ENCODE results near the gene LBHD2.

LBHD2 gene

GRCh38 chr14:103074729-103075367 lies 9.2 kb upstream of the LBHD2 start:
- ATAC-seq, result peak; percentile 29
- no peaks in the 10 kb centered on the region for H3K9me3 Mint-ChIP-seq
- peak overlapping the region; percentile 14 for H3K4me3 Mint-ChIP-seq
- no peak overlapping the region for H3K27ac Mint-ChIP-seq
- DNase-seq, result peak; percentile 44
- no peaks in the 10 kb centered on the region for H3K36me3 Mint-ChIP-seq (ENCODE audit: low read depth)
- peaks cover 5% of the 10 kb centered on the region for H3K27me3 Mint-ChIP-seq
- H3K4me1 Mint-ChIP-seq, result no peaks in the 10 kb centered on the region

- no peaks in the 10 kb centered on the region for H3K4me1 Mint-ChIP-seq
- H3K27me3 Mint-ChIP-seq, result peaks cover 5% of the 10 kb centered on the region
- no peak overlapping the region for H3K4me3 Mint-ChIP-seq
- H3K9me3 Mint-ChIP-seq, result no peaks in the 10 kb centered on the region
- no peak overlapping the region for H3K27ac Mint-ChIP-seq
- peak; percentile 61 for ATAC-seq
- DNase-seq, result peak; percentile 72
- no peaks in the 10 kb centered on the region for H3K36me3 Mint-ChIP-seq (ENCODE audit: low read depth)
These were observed 5.6 kb upstream of the LBHD2 start for GRCh38 chr14:103078420-103078749.

- Mint-ChIP-seq H3K9me3 (no peaks in the 10 kb centered on the region), H3K27ac (no peak overlapping the region), H3K27me3 (peaks cover 5% of the 10 kb centered on the region), H3K4me3 (no peak overlapping the region), H3K36me3 (ENCODE audit: low read depth) (no peaks in the 10 kb centered on the region), H3K4me1 (no peaks in the 10 kb centered on the region)
- ATAC-seq (no peak), DNase-seq (no peak)
These were observed 5.0 kb upstream of the LBHD2 start for GRCh38 chr14:103078860-103079587.

GRCh38 chr14:103081951-103082350 lies 2.1 kb upstream of the LBHD2 start:
- H3K27ac Mint-ChIP-seq, result no peak overlapping the region
- H3K4me3 Mint-ChIP-seq, result no peak overlapping the region
- no peaks in the 10 kb centered on the region for H3K4me1 Mint-ChIP-seq
- no peak for DNase-seq
- no peak for ATAC-seq
- peaks cover 13% of the 10 kb centered on the region for H3K27me3 Mint-ChIP-seq
- H3K9me3 Mint-ChIP-seq, result no peaks in the 10 kb centered on the region
- H3K36me3 Mint-ChIP-seq (ENCODE audit: low read depth), result no peaks in the 10 kb centered on the region

GRCh38 chr14:103085106-103086091 lies 1.4 kb downstream of the LBHD2 start:
- H3K27me3 Mint-ChIP-seq, result peaks cover 16% of the 10 kb centered on the region
- no peak for ATAC-seq

GRCh38 chr14:103086771-103087342 lies 2.8 kb downstream of the LBHD2 start:
- no peaks in the 10 kb centered on the region for H3K36me3 Mint-ChIP-seq (ENCODE audit: low read depth)
- DNase-seq (no peak), ATAC-seq (no peak)
- H3K9me3 Mint-ChIP-seq, result no peaks in the 10 kb centered on the region
- H3K4me1 Mint-ChIP-seq, result peaks cover 4% of the 10 kb centered on the region
- no peak overlapping the region for H3K27ac Mint-ChIP-seq
- H3K4me3 Mint-ChIP-seq, result no peak overlapping the region
- H3K27me3 Mint-ChIP-seq, result peaks cover 16% of the 10 kb centered on the region

More at GRCh38 chr14:103085106-103086091, 1.4 kb downstream of the LBHD2 start:
- Mint-ChIP-seq H3K27ac (no peak overlapping the region), H3K9me3 (no peaks in the 10 kb centered on the region), H3K36me3 (ENCODE audit: low read depth) (no peaks in the 10 kb centered on the region), H3K4me1 (no peaks in the 10 kb centered on the region), H3K4me3 (no peak overlapping the region)
- DNase-seq, result no peak

GRCh38 chr14:103087343-103087835 lies 3.4 kb downstream of the LBHD2 start:
- Mint-ChIP-seq H3K4me3 (no peak overlapping the region), H3K4me1 (peaks cover 4% of the 10 kb centered on the region), H3K36me3 (ENCODE audit: low read depth) (no peaks in the 10 kb centered on the region), H3K9me3 (no peaks in the 10 kb centered on the region), H3K27ac (no peak overlapping the region), H3K27me3 (peaks cover 16% of the 10 kb centered on the region)
- ATAC-seq, result no peak
- no peak for DNase-seq

GRCh38 chr14:103088921-103089320 lies 4.9 kb downstream of the LBHD2 start:
- Mint-ChIP-seq H3K36me3 (ENCODE audit: low read depth) (no peaks in the 10 kb centered on the region), H3K27ac (no peak overlapping the region), H3K9me3 (no peaks in the 10 kb centered on the region), H3K4me1 (peaks cover 4% of the 10 kb centered on the region), H3K4me3 (no peak overlapping the region), H3K27me3 (peaks cover 16% of the 10 kb centered on the region)
- DNase-seq, result no peak
- ATAC-seq, result no peak

- H3K4me3 Mint-ChIP-seq, result no peak overlapping the region
- H3K36me3 Mint-ChIP-seq (ENCODE audit: low read depth), result no peaks in the 10 kb centered on the region
- DNase-seq (no peak), ATAC-seq (no peak)
- peaks cover 4% of the 10 kb centered on the region for H3K4me1 Mint-ChIP-seq
- no peak overlapping the region for H3K27ac Mint-ChIP-seq
- H3K27me3 Mint-ChIP-seq, result peaks cover 14% of the 10 kb centered on the region
- H3K9me3 Mint-ChIP-seq, result no peaks in the 10 kb centered on the region
These were observed 5.7 kb downstream of the LBHD2 start for GRCh38 chr14:103089386-103090335.

- Mint-ChIP-seq H3K27ac (no peak overlapping the region), H3K27me3 (peaks cover 11% of the 10 kb centered on the region)
- ATAC-seq, result no peak
These were observed 6.5 kb downstream of the LBHD2 start for GRCh38 chr14:103090481-103091020.

GRCh38 chr14:103091041-103091882 lies 7.3 kb downstream of the LBHD2 start:
- Mint-ChIP-seq H3K4me3 (peak overlapping the region; percentile 45), H3K9me3 (no peaks in the 10 kb centered on the region), H3K27ac (no peak overlapping the region), H3K36me3 (ENCODE audit: low read depth) (no peaks in the 10 kb centered on the region), H3K27me3 (peaks cover 9% of the 10 kb centered on the region), H3K4me1 (peaks cover 4% of the 10 kb centered on the region)
- DNase-seq, result peak; percentile 84
- ATAC-seq, result peak; percentile 78

More at GRCh38 chr14:103090481-103091020, 6.5 kb downstream of the LBHD2 start:
- Mint-ChIP-seq H3K9me3 (no peaks in the 10 kb centered on the region), H3K4me1 (peaks cover 4% of the 10 kb centered on the region), H3K4me3 (peak overlapping the region; percentile 45), H3K36me3 (ENCODE audit: low read depth) (no peaks in the 10 kb centered on the region)
- DNase-seq, result no peak

GRCh38 chr14:103091883-103092222 lies 7.8 kb downstream of the LBHD2 start:
- peaks cover 6% of the 10 kb centered on the region for H3K27me3 Mint-ChIP-seq
- H3K9me3 Mint-ChIP-seq, result no peaks in the 10 kb centered on the region
- H3K36me3 Mint-ChIP-seq (ENCODE audit: low read depth), result no peaks in the 10 kb centered on the region
- H3K4me3 Mint-ChIP-seq, result no peak overlapping the region
- peaks cover 4% of the 10 kb centered on the region for H3K4me1 Mint-ChIP-seq
- DNase-seq (no peak), ATAC-seq (no peak)
- H3K27ac Mint-ChIP-seq, result no peak overlapping the region

Measured in activated naive CD8-positive, alpha-beta T cell treated with anti-CD3 and anti-CD28 coated beads, Interleukin-2, amount 50 U/mL, for 24 hours (primary cell).